ENCODE data around the gene RCAN2. TPM values are rescaled to one million over a fixed set of nuclear protein-coding genes. Genes with fewer than 3 reads are reported as not detected.

RCAN2 gene
- total RNA-seq, 3 donors from 2014 or later, result 2.9 to 14.9 (median 5.9) TPM

DNA sequence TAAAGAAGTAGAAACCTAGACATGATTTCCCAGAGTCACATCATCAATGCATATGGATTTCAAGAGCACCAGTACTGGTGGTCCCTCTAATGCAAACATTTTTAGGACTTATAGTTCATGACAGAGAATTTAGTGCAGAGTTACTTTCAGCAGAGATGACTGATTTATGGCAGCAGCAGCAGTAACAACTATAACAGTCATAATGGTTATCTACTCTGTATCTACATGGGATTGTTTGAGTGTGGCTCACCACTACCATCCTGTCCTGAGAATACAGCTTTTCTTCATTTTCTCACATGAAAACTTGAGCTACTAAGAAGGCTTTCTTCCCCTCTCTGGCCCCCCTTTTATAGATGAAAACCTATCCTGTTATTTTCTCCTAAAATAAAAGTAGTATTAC is 192.0 kb downstream of the RCAN2 start:
- intact Hi-C loops (cut with DNase I; ENCODE audit: low total_unique reads), result no loop called here
- no peaks in the 10 kb centered on the region for H3K9me3 ChIP-seq

DNA sequence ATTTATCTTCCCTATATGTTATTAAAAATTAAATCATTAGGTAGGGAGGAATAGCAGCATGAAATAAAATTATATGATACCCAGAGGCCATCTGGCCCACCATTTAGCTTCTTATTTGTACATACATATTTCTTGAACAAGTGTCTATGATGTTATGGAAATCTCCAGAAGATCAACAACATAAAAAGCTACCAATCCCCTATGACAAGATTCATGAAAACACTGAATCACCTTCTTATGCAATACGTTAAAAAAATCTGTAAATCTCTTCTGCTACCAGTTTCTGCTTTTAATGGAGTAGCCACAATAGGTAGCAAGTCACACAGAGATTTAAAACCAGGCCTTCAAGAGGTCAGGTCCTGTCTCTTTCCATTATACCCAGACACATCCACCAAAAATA is 194.7 kb downstream of the RCAN2 start:
- Histone ChIP-seq H3K27ac (no peak overlapping the region), H3K36me3 (no peaks in the 10 kb centered on the region), H3K9me3 (no peaks in the 10 kb centered on the region), H3K27me3 (no peaks in the 10 kb centered on the region), H3K4me1 (no peaks in the 10 kb centered on the region), H3K4me3 (no peak overlapping the region)
- no peak for DNase-seq (ENCODE audit: low spot score in 2 of 2)
- TF ChIP-seq, protein P1, sequence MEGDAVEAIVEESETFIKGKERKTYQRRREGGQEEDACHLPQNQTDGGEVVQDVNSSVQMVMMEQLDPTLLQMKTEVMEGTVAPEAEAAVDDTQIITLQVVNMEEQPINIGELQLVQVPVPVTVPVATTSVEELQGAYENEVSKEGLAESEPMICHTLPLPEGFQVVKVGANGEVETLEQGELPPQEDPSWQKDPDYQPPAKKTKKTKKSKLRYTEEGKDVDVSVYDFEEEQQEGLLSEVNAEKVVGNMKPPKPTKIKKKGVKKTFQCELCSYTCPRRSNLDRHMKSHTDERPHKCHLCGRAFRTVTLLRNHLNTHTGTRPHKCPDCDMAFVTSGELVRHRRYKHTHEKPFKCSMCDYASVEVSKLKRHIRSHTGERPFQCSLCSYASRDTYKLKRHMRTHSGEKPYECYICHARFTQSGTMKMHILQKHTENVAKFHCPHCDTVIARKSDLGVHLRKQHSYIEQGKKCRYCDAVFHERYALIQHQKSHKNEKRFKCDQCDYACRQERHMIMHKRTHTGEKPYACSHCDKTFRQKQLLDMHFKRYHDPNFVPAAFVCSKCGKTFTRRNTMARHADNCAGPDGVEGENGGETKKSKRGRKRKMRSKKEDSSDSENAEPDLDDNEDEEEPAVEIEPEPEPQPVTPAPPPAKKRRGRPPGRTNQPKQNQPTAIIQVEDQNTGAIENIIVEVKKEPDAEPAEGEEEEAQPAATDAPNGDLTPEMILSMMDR (IDR thresholded peaks at IDR 0.05), result no peak
- TF ChIP-seq POLR2AphosphoS5 (IDR thresholded peaks at IDR 0.05) (no peak), POLR2A (IDR thresholded peaks at IDR 0.05) (no peak)
- intact Hi-C loops (cut with DNase I; ENCODE audit: low total_unique reads), result no loop called here

More for the DNA sequence above, 192.0 kb downstream of the RCAN2 start:
- Histone ChIP-seq H3K36me3 (no peaks in the 10 kb centered on the region), H3K4me1 (no peaks in the 10 kb centered on the region), H3K4me3 (no peak overlapping the region), H3K27ac (no peak overlapping the region), H3K27me3 (no peaks in the 10 kb centered on the region)
- no peak for DNase-seq (ENCODE audit: low spot score in 2 of 2)
- TF ChIP-seq POLR2A (IDR thresholded peaks at IDR 0.05) (no peak), POLR2AphosphoS5 (IDR thresholded peaks at IDR 0.05) (no peak)
- TF ChIP-seq, protein P1 (IDR thresholded peaks at IDR 0.05), result no peak

DNA sequence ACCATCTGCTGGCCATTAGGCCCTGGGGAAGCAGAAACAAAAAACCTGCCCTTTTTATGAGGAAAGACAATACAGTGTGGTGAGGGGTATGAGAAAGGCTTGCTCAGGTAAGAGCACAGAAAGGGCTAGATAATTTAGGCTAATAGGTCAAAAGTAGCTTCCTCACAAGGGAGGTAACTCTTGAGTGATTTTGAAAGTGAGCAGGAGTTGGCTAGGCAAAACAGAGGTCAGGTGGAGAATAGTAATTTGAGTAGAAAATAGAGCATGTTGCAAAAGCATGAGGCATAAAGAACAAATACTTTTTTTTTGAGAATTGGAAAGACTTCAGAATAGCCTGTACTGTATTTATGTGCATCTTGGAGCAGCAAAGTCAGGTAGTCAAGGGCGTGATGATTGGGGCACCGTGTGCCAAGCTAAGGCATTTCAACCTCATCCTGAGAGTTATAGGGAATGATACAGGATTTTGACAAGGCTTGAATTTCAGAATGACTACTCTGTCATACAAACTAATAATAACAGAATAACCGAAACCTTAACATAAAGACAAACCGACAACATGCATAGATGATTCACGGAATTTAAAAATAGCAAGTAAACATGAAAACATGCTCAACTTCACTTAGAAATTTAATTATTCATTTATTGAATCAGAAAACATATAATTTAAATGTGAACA is 197.5 kb downstream of the RCAN2 start:
- no peaks in the 10 kb centered on the region for H3K4me1 ChIP-seq
- no peaks in the 10 kb centered on the region for H3K9me3 ChIP-seq
- TF ChIP-seq POLR2A (IDR thresholded peaks at IDR 0.05), result no peak
- no peak for TF ChIP-seq POLR2AphosphoS5 (IDR thresholded peaks at IDR 0.05)
- TF ChIP-seq, protein P1 (IDR thresholded peaks at IDR 0.05), result no peak

DNA sequence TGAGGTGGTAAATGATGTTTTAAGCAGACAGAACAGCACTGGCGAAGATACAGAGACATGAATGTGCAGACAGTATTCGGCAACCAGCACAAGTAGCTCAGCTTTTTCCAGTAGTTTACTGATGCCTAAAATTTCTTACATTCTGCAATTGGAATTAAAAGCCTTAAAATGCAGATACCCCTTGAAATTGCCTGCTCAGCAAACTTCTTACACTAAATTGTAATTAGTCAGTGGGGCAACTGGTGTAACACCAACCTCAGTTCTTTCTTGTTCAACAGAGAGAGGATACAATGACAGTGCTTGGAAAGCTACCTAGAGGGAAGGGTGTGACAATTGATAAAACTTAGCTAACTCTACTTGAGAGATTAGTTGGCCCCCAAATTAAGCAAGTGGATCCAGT is 199.4 kb downstream of the RCAN2 start:
- TF ChIP-seq, protein P1 (IDR thresholded peaks at IDR 0.05), result no peak
- TF ChIP-seq POLR2AphosphoS5 (IDR thresholded peaks at IDR 0.05) (no peak), POLR2A (IDR thresholded peaks at IDR 0.05) (no peak)
- intact Hi-C loops (cut with DNase I; ENCODE audit: low total_unique reads), result no loop called here
- H3K36me3 ChIP-seq, result no peaks in the 10 kb centered on the region
- H3K9me3 ChIP-seq, result no peaks in the 10 kb centered on the region
- no peak overlapping the region for H3K27ac ChIP-seq
- H3K27me3 ChIP-seq, result no peaks in the 10 kb centered on the region
- H3K4me3 ChIP-seq, result no peak overlapping the region
- DNase-seq (ENCODE audit: low spot score in 2 of 2), result no peak
- H3K4me1 ChIP-seq, result no peaks in the 10 kb centered on the region

More for the DNA sequence above, 197.5 kb downstream of the RCAN2 start:
- intact Hi-C loops (cut with DNase I; ENCODE audit: low total_unique reads), result no loop called here
- Histone ChIP-seq H3K4me3 (no peak overlapping the region), H3K27me3 (no peaks in the 10 kb centered on the region), H3K36me3 (no peaks in the 10 kb centered on the region), H3K27ac (no peak overlapping the region)
- DNase-seq (ENCODE audit: low spot score in 2 of 2), result no peak

DNA sequence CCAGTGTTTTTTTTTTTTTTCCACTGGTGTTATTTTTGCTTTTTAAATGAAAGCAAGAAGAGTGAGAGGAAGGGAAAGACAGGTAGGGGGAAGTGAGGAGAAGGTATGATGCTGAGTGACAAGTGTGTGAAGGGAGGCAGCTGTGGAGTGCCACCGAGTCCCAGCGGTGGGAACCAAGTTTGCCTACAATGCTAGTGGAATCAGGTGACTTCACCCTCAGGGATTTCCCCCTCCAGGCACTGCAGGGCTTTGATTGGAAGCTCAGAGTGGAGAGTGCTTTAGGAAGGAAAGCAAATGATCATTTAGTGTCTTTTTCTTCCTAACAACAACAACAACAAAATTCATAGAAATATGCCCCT is 200.0 kb downstream of the RCAN2 start:
- no peaks in the 10 kb centered on the region for H3K9me3 ChIP-seq
- no peaks in the 10 kb centered on the region for H3K36me3 ChIP-seq
- H3K27ac ChIP-seq, result no peak overlapping the region
- intact Hi-C loops (cut with DNase I; ENCODE audit: low total_unique reads), result no loop called here
- H3K4me1 ChIP-seq, result no peaks in the 10 kb centered on the region
- H3K27me3 ChIP-seq, result no peaks in the 10 kb centered on the region
- no peak for TF ChIP-seq POLR2A (IDR thresholded peaks at IDR 0.05)
- TF ChIP-seq POLR2AphosphoS5 (IDR thresholded peaks at IDR 0.05), result no peak
- TF ChIP-seq, protein P1 (IDR thresholded peaks at IDR 0.05), result no peak
- H3K4me3 ChIP-seq, result no peak overlapping the region
- no peak for DNase-seq (ENCODE audit: low spot score in 2 of 2)
